IMR-90 (cell line): ENCODE measurements around the gene CEP20.

Experiments
- BHLHE40 ChIP-seq: fragments of 150-350 bp; IDR thresholded peaks from 2 replicates; pipeline ENCODE4 v1.6.1; 2016; ENCODE audit warnings: mild to moderate bottlenecking, low read depth, low read length
- CEBPB ChIP-seq: IDR thresholded peaks from 2 replicates; pipeline ENCODE4 v1.6.1; 2012; ENCODE audit warnings: low read depth, low read length, improper control_type of control experiment
- CTCF ChIP-seq: conservative IDR thresholded peaks from 2 replicates; pipeline ENCODE4 v1.5.1; 2012; ENCODE audit warnings: mild to moderate bottlenecking, low read depth, low read length, improper control_type of control experiment
- FOS ChIP-seq: fragments of 150-350 bp; IDR thresholded peaks from 2 replicates; pipeline ENCODE4 v1.6.1; 2016; ENCODE audit warnings: low read depth, low read length
- MAZ ChIP-seq: IDR thresholded peaks from 2 replicates; pipeline ENCODE4 v1.6.1; 2012; ENCODE audit warnings: low read depth, mild to moderate bottlenecking, low read length, improper control_type of control experiment, moderate library complexity, borderline replicate concordance
- MXI1 ChIP-seq: IDR thresholded peaks from 2 replicates; pipeline ENCODE4 v1.6.1; 2012; ENCODE audit warnings: low read depth, mild to moderate bottlenecking, low read length, moderate library complexity, borderline replicate concordance
- POLR2A ChIP-seq: IDR thresholded peaks from 2 replicates; pipeline ENCODE4 v1.6.1; 2012; ENCODE audit warnings: mild to moderate bottlenecking, low read depth, low read length
- RAD21 ChIP-seq: IDR thresholded peaks from 2 replicates; pipeline ENCODE4 v1.6.1; 2012; ENCODE audit warnings: low read length, improper control_type of control experiment
- RCOR1 ChIP-seq: IDR thresholded peaks from 2 replicates; pipeline ENCODE4 v1.6.1; 2012; ENCODE audit warnings: mild to moderate bottlenecking, low read length, improper control_type of control experiment; ENCODE audit not compliant: insufficient replicate concordance
- RFX5 ChIP-seq: IDR thresholded peaks from 2 replicates; pipeline ENCODE4 v1.8.0; 2012; ENCODE audit warnings: low read depth, mild to moderate bottlenecking, low read length, moderate library complexity
- SMC3 ChIP-seq: fragments of 150-350 bp; IDR thresholded peaks from 2 replicates; pipeline ENCODE4 v1.6.1; 2016; ENCODE audit warnings: low read depth, mild to moderate bottlenecking, antibody characterized with exemption, low read length, moderate library complexity
- USF2 ChIP-seq: fragments of 150-350 bp; IDR thresholded peaks from 2 replicates; pipeline ENCODE4 v1.6.1; 2017; ENCODE audit warnings: mild to moderate bottlenecking, antibody characterized with exemption, low read length, low read depth

GRCh38 chr16:15894571-15895374, 6.4 kb upstream of the CEP20 start:
- TF ChIP-seq RCOR1 (no peak), CEBPB (no peak), CTCF (no peak), RAD21 (no peak), POLR2A (no peak), USF2 (no peak), FOS (no peak), RFX5 (no peak), BHLHE40 (no peak), MXI1 (no peak), SMC3 (no peak), MAZ (no peak)
